GM18951 (cell line): Measurements from ENCODE around the gene PALLD.

Experiments used
- POLR2A ChIP-seq: IDR thresholded peaks from 4 replicates; pipeline ENCODE4 v1.6.1; 2011; ENCODE audit warnings: mild to moderate bottlenecking; ENCODE audit not compliant: insufficient read length, insufficient read depth; ENCODE audit errors: extremely low read depth
- in situ Hi-C: fragments of 300-500 bp; cut with MboI; formaldehyde crosslinking; loops from one replicate; pipeline ENCODE4 v1.12.0; 2022; ENCODE audit warnings: low sequenced_read_pairs, mixed read lengths, inconsistent platforms; ENCODE audit not compliant: unreplicated experiment

The PALLD gene

DNA sequence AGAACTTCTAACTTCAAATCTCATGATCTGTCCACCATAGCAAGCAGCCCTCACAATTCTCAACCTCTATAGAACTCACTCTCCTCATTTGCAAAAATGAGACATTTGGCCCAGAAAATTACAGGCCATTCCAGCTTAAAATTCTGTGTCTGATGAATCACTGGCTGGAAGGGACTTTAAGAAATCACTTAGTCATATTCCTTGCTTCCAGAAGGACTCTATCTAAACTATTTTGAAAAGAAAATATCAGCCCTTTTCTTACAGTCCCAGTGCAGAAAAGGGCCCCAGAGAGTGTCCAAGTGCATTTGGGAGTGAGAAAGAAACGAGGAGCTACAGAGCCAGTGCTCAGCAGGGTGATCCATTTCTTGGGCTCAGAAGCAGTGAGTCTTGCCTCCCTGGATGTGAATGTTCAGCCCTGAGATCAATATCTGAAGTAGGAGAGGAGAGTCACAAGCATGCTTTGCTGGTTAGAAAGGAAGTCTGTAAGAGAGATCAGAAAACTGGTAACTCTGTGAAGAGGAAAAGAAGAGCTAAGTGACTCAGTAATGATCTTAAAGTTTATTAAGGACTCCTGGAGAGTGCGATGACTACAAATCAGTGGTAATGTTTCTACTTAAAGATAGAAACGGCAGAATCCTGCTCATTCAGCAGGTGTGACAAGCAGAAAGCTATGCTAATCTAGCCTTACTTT lies 139.8 kb downstream of the PALLD start:
- TF ChIP-seq POLR2A = no peak
- in situ Hi-C loops = no loop called here

DNA sequence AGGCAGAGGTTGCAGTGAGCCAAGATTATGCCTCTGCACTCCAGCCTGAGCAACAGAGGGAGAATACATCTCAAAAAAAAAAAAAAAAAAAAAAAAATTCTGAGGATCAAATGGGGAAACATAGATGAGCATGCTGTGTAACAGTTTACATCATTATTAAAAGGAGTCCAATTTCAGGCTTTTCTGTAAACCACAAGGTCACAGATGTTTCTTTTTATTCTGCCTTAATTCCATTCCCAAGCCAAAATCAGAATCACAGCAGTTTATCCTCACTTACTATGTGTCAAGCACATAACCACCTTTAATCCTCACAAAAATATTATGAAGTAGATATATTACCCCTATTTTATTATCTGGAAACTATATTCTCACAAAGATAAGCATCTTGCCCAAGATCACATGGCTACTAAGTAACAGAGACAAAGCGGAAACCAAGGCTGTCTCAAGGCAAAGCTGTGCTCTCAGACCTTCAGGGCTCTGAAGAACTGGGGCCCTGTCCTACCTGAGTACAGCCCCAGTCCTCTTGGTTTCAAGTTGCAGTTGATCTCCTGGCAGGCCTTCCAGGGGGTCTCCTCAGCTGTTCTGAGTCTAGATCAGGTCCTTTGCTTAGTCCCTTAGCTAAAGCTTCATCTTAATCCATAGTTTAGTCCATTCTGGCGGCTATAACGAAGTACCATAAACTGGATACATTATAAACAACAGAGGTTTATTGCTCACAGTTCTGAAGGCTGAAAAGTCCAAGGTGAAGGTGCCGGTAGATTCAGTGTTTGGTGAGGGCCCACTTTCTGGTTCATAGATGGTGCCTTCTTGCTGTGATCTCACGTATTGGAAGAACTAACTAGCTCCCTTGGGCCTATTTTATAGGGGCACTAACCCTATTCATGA lies 141.3 kb downstream of the PALLD start:
- TF ChIP-seq POLR2A = no peak
- in situ Hi-C loops = no loop called here

DNA sequence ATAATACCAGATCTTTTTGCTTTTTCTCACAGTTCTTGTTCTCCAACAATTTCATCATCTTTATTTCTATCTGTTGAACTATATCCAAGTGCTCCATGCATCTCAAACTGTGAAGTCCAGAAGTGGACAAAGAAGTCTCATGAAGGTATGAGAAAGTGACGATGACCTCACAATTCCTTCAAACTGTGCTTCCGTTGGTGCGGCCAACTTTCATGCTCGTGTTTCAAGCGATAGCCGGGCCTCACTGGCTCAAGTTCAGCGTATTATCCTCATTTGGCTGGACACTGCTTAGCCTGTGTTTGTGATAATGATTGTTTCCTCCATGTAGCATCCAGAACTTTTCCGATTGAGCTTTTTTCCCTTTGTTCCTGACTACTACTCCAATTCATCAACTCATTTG lies 143.1 kb downstream of the PALLD start:
- no peak for TF ChIP-seq POLR2A
- in situ Hi-C loops = no loop called here

- TF ChIP-seq POLR2A = no peak
- in situ Hi-C loops = no loop called here
Observed at GRCh38 chr4:168641811-168642140, 144.9 kb downstream of the PALLD start.

- TF ChIP-seq POLR2A = no peak
- in situ Hi-C loops = no loop called here
Observed at GRCh38 chr4:168642591-168642990, 145.7 kb downstream of the PALLD start.

- no peak for TF ChIP-seq POLR2A
- in situ Hi-C loops = no loop called here
Observed at GRCh38 chr4:168643111-168643795, 146.4 kb downstream of the PALLD start.

GRCh38 chr4:168643796-168644159 lies 146.9 kb downstream of the PALLD start:
- no peak for TF ChIP-seq POLR2A
- in situ Hi-C loops = no loop called here

GRCh38 chr4:168646001-168646768 lies 149.3 kb downstream of the PALLD start:
- in situ Hi-C loops = no loop called here
- no peak for TF ChIP-seq POLR2A

DNA sequence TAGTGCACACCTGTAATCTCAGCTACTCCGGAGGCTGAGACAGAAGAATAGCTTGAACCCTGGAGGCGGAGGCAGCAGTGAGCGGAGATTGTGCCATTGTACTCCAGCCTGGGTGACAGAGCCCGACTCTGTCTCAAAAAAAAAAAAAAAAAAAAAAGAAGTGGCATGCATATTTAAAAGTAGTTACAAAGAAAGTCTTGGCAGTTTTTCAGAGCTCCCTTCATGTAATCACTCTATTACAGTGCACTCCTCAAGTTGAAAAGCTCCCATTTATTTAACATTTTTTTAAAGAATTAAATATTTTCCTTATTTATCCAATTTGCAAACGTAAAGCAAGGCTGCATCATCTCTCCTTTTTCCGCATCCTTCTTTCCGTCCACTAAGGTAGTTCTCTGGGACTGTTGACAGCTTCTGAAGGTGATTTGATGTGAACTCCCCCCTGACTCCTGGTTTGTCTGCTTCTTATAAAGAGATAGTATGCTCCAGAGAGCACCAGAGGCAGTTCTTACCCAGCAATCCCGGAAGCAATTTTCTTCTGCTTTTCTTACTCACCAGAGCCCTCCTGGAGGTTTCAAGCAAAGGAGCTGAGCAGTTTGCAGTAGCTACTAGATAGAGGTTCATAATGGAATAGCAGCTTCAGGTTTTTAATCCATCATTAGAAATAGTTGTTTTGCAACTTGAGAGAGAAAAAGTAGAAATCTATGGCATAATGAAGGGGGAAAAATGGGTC lies 151.0 kb downstream of the PALLD start:
- TF ChIP-seq POLR2A = no peak
- in situ Hi-C loops = no loop called here

- in situ Hi-C loops = no loop called here
- TF ChIP-seq POLR2A = no peak
Observed at GRCh38 chr4:168648494-168648893, 151.6 kb downstream of the PALLD start.

GRCh38 chr4:168648929-168649328 lies 152.1 kb downstream of the PALLD start:
- no peak for TF ChIP-seq POLR2A
- in situ Hi-C loops = no loop called here

DNA sequence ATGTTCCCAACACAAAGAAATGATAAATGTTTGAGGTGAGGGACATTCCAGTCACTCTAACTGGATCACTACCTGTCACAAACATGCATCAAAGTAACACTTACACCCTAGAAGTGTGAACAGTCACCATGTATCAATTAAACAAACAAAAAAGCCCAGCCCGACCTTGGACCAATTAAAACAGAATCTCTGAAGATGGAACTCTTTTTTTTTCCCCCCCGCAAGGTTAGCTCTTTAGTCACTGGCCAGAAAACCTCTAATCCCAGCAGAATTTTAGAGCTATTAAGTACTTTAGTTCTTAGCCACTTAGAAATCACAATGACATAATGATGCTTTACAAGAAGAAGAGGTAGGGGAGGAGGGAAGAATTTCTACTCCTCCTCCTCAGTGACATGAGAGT lies 154.5 kb downstream of the PALLD start:
- in situ Hi-C loops = no loop called here
- TF ChIP-seq POLR2A = no peak
